Subcutaneous adipose tissue (tissue), 4 donors: ENCODE measurements around the gene LRP6. TPM values are rescaled to one million over a fixed set of nuclear protein-coding genes. Genes with fewer than 3 reads are reported as not detected.

Experiments used
- CTCF ChIP-seq: fragments of 450-650 bp; IDR thresholded peaks from one replicate; pipeline ENCODE4 v1.5.1; 2016; ENCODE audit warnings: low read depth, mild to moderate bottlenecking, control low read depth, antibody characterized with exemption, moderate library complexity
- total RNA-seq, 4 donors: library from RNA; depleted of rRNA; stranded (reverse); fragments of >200 nt; gene quantifications; one replicate each; pipeline ENCODE4 v1.1.0, GENCODE V29; 2016

The LRP6 gene
- total RNA-seq, 4 donors from 2014 or later: 21.5 to 29.7 (median 23.5) TPM

DNA sequence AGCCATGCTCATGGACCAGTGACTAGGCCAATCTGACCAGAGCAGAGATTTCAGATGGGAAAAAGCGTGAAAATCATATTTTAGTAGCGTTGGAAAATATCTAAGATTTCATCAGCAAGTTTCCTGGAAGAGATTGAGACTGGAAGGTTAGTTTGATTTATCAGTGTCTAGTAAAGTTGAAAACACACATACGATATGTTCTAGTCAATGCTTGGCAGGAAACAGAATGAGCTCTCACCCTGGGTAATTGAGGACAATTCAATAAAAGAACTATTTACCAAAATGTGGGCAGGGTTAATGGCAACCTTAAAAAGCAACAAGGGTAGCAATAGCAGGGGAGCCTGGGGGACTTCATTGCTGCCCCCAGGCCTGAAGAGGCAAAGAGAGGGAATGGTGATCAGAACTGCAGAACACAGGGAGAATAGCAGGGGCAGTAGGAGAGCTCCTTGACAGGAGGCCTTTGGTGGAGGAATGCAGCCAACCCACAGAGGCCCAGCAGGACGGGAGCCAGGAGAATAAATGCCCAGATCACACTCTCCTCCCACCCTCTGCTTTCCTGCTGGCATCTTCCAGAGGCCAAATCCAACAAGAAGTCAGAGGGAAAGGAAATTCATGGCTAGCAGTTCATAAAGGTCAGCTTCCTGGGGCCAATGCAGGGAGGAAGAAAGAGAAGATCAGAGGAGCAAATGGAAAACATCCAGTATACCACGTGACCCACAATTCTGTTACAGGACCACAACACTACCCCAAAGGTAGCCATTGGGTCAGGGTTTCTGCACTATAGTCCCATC lies 27.6 kb upstream of the LRP6 start:
- TF ChIP-seq CTCF: no peak

DNA sequence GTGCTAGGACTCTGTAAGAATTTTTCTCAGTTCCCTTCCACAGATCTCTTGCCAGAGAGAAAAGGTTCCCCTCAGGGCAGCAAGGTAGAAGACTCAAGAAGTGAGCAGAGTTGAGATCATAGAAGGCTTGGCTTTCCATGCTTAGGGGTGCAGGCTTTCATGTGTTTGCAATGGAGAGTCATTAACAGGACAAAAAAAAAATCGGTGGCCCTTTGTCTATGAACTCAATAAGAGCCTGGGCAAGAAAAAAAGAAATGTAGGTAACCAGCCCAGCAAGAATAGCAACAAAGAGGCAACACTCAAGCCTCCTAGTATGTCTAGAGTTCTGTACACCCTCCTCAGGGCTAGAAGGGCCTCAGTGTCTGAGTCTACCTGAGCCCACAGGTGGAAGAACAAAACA lies 23.4 kb upstream of the LRP6 start:
- TF ChIP-seq CTCF: no peak

DNA sequence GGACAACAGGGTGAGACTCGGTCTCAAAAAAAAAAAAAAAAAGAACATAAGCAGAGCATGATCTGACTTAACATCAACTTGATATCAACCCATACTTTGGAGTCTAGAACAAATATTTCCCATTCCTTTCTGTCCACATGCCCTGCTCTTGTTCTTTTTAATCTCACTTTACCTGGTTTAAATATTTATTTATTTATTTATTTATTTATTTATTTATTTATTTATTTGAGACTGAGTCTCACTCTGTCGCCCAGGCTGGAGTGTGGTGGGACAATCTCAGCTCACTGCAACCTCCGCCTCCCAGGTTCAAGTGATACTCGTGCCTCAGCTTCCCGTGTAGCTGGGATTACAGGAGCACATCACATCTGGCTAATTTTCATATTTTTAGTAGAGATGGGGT lies 19.6 kb upstream of the LRP6 start:
- TF ChIP-seq CTCF: no peak

DNA sequence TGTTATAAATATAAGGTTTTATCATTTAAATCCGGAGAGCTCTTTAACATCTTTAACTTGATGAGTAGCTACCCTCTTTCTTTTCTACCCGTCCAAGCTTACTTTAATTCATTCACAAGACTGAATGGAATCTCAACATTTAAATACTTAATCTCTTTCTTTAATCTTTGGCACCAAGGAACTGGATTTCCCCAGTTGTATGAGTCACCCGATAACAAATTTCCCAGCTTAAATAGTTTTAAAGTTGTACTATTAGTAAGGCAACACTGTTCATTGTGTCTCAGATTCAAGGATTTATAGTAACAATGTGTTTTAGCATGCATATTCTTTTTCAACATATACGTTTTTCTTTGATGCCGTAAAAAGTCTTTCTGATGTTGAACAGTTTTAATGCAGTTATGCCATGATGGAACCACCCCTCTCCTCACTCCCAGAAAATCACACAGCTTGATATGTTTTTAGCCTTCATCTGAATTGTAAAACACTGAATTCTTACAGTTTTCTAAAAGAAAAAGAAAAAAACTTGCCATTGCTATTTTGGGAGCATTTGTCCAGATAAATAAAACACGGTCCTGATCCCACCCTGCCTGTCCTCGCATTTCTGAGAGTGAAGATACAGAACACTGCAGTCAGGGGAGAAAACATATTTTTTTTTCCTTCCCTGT lies 16.0 kb upstream of the LRP6 start:
- TF ChIP-seq CTCF: no peak

DNA sequence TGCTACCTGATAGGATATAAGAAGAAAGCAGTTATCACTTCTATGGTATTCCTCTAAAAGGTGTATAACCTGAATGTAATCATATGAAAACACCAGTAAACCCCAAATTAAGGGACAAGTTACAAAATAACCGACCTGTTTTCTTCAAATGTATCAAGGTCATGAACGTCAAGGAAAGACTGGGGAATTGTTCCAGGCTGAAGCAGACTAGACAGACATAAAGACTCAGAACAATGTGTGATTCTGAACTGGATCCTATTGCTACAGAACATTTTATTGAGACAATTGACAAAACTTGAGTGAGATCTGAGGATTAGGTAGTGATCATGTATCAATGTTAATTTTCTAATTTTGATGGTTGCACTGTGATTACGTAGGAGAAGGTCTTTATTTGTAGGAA lies 15.4 kb upstream of the LRP6 start:
- TF ChIP-seq CTCF: no peak

GRCh38 chr12:12281134-12281533 lies 14.3 kb upstream of the LRP6 start:
- TF ChIP-seq CTCF: no peak

DNA sequence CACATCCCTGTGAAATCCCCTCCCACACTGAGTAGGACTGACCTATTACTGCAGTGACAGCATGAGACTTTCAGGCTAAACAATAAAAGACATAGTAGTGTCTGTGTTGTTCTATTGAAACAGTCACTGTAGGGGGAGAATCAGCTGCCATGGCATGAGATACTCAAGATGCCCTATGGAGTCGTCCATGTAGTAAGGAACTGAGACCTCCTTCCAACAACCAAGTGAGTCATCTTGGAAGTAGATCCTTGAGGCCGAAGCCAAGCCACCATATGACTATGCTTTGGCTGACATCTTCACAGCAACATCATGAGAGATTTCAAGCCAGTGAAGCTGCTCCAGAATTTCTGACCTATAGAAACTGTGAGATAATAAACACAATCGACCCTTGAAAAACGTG lies 12.1 kb upstream of the LRP6 start:
- no peak for TF ChIP-seq CTCF
